ENCODE results near the gene PRPH. TPM values are rescaled to one million over a fixed set of nuclear protein-coding genes. Genes with fewer than 3 reads are reported as not detected.

The PRPH gene
- total and polyA plus RNA-seq, 2 of the 8 experiments (the other 6 are each of a cell fraction or from before 2014, with no cell fraction given): 0.79 to 1.4 TPM

- TF ChIP-seq EZH2 (IDR thresholded peaks at IDR 0.05; ENCODE audit: low read depth, low read length, severe bottlenecking) (no peak), SIN3A (conservative IDR thresholded peaks at IDR 0.05 in 1 of 2, IDR thresholded peaks at IDR 0.05 in 1 of 2; ENCODE audit: low read depth in 1 of 2, low read length in 2 of 2) (no peak)
These were observed 21.9 kb upstream of the PRPH start (continued) for GRCh38 chr12:49272790-49273725.

Measured in H1 (cell line).